NCI-H524 treated with DMSO at 0.1 percent for 48 hours (cell line): ENCODE results near the gene RIMOC1.

Experiments used
- DNase-seq: peaks from one replicate; lab custom pipeline; 2025; lab: John Stamatoyannopoulos, UW

RIMOC1 gene

DNA sequence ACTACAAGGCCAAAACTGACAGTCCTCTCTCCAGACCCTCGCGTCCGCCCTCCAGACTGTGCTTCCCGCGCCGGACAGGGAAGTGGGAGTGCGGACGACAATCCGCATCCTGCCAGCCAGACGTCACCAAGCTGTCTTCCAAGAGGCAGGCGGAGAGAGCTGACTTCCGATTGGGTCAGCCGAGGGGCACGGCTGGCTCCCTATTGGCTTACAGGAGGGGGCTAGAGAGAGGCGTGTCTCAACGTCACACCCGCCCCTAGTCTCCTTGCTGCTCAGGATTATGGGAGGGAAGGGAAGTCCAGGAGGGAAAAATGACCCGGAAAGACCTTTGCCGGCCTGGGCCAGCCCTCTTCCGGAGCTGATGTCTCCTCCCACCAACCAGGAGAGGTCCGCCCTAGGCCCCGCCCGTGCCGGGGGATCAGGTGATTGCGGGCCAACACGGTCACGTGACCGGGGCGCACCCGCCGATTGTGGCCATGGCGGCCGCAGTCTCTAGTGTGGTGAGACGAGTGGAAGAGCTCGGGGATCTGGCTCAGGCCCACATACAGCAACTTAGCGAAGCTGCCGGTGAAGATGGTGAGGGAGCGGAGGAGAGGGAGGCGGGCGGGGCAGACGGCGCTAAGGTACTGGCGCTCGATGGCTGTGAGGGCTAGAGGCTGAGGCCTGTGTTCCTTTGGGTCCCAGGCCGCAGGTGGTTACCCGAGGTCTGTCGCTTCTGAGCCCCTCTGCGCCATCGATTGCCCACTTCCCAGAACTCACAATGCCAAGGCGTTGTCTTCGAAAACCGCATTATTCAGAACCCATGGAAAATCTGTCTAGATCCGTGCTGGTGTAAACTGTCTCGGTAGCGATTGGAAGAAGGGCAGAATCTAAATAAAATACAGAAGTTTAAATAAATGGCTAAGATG lies at the start of gene RIMOC1:
TSS of gene RIMOC1 (plus strand) at position 453 of the 908 bp plus-strand sequence. CDS start at position 477, 24 bp downstream.
- DNase-seq: peak; percentile 97

DNA sequence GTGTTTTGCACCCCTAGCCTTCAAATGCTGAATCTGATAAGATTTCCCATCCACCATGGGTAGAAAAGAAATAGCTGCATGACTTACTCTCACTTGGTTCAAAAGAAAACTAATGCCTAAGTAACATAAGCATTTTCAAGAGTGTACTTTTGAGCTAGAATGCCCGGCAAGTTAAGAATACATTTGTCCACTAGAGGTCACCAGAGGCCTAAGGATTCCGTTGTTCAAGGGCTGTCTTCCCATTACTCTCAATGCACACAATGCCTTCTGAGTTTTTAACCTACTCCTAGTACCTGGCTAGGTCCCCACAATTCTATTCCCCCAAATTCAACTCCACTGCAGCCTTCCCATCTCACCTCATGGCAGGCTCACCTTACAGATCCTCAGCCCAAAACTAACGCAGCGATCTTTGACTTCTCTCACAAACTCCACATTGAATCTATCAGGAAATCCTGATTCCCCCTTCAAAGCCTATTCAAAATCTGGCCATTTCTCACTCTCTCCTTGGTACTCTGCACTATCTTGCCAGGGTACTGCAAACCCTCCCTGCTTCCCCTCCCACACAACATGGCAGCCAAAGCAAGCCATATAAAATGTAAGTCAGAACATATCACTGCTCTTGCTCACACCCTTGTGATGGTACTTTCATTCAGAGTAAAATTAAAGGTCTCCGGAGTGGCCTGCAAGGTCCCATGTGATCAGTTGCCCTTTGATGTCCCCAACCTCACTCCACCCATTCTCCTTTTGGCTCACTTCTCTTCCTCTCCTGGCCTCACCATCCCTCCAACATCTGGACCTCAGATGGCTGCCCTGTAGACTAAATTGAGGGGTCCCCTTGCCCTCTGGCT lies 47.3 kb upstream of the RIMOC1 start:
- peak; percentile 25 for DNase-seq

DNA sequence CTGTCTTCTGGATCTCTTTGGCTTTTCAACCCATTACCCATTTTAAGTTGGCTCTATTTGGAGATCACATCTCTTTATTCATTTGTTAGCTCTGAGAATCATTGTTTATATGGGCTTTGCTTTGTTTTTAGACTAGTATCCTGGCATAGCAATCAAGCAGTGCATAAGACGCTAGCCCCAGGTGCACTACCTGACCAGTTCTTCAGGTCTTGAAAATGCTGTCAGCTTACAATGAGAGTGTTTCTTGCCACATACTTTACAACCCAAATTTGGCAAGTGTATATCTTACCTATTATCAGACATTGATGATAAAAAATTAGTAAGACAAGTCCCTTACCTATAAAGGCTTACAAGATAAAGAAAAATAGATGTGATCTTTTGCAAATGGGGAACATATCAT lies 46.2 kb upstream of the RIMOC1 start:
- no peak for DNase-seq

- DNase-seq: no peak
Measured at GRCh38 chr5:41858890-41859289, 45.3 kb upstream of the RIMOC1 start.

DNA sequence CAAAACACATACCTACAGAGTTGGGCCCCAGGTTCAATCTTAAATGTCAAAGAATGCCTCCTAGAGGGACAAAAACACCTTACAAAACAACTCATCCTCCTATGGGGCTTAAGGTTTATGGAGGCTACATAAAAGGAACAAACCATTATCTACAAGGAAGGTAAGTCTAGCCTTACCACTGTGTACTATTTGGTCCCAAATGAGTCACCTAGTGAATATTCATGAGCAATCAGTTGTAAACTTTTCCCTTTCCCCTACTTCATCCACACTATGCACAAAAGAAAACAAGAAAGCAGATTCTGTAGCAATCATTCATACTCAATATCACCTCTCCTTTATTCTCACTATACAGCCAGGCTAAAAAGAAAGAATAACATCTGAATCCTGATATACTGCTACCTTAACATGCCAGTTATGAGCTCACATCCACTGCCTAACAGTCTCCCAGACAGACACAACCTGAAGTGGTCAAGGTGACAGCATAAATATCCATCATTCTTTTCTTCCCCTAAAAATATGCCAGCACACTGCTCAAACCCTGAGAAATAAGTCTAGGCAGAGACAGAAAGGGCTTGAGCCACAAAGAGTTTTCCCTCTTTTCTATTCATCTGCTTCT lies 40.2 kb upstream of the RIMOC1 start:
- DNase-seq: no peak

GRCh38 chr5:41869151-41869723 lies 34.9 kb upstream of the RIMOC1 start:
- DNase-seq: peak; percentile 16

DNA sequence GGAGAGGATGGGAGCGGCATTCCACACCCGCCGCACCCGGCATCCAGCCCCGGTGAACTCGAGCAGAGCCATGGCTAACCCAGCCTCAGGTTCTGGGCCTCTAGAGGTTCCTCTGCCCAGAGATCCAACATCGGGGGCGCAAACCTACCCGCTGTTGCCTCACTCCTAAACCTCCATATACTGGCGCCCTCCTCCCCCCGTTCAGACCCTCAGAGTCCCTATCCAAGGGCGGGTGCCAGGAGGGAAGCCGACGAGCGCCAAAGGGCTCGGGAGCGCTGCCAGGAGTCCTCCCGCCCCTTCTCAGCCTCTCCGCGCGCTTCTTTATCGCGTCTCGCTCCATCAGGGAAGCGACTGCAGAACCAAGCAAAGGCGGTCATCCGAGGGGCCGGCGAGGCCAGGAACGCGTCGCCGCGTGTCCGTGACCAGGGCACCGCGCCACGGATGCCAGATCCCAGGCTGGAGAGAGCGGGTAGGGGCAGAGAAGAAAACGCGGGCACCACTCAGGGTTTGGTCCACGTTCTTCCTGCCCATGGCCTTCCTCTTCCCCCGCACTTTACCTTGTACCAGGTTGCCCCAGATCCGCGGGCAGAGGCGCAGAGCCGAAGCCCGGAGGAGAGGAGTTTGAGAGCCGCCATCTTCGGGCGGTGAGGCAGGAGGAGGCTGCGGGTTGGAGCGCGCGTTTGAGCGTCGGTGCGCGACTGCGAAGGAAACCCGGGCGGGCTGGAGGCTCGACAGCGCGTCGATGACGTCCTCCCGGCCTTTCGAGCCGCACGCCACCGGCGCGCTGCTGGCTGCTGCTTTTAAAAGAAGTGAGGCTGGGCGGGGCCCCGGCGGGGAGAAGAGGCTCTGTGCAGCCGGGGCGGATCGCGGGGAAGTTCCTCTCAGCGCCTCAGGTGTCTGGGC lies 34.2 kb upstream of the RIMOC1 start, which contains the start of gene OXCT1:
TSS of gene OXCT1 (minus strand) at position 702 of the 903 bp plus-strand sequence. CDS start at position 635, 67 bp downstream.
- DNase-seq: peak; percentile 57

- no peak for DNase-seq
Measured at GRCh38 chr5:41870627-41871048, 33.5 kb upstream of the RIMOC1 start.

DNA sequence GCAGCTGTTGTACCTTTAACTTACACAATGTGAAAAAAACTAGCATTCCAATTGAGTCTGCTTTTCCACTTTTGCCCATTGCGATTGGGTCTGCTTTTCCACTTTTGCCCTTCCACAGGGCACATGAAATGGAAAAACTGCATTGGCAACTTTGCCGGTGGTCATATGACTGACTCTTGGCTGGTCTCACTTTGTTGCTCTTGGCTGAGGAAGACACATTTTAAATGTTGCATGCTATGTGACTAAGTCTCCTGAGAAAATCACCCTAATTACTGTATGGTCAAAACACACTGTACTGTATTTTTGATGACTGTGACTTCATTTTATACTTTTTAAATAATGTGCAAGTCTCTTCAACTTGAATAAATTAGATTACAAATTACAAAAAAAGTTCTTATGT lies 32.3 kb upstream of the RIMOC1 start:
- DNase-seq: no peak

DNA sequence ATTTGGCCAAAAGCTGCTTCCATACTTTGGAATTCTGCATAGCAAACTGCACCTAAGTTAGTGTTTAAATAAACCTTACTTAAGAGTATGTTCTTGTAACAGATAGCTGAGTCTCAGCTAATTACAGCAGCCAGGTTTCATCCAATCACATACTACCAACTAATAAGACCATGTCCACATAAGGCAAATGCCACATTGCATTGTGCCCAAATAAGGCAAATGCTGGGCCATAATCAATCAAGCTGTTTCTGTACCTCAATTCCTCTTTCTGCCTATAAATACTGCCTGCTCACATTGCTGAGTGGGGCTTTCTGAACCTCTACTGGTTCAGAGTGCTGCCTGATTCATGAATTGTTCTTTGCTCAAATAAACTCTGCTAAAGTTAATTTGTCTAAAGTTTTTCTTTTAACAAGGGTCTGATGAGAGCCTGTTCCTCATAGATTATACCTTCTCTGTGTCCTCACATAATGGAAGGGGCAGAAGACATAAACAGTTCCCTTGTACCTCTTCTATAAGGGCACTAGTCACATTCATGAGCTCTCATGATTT lies 29.6 kb upstream of the RIMOC1 start:
- no peak for DNase-seq

DNA sequence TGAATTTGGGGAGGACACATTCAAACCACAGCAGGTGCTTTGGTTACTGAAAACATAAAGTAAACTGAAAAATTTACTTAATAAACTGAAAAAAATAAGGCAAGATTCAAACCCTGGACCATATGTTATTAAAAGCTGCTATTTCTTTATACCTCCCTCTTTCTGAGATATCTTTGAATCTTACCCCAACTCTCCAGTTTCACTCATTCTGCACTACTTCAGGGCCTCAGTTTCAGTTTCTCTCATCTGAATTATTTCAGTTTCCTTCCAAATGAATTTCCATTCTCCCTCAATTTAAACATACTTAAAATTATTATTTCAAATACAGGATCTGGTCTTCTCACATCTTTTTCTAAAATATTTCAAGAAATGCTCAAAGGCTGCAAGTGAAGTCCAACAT lies 29.0 kb upstream of the RIMOC1 start:
- no peak for DNase-seq

DNA sequence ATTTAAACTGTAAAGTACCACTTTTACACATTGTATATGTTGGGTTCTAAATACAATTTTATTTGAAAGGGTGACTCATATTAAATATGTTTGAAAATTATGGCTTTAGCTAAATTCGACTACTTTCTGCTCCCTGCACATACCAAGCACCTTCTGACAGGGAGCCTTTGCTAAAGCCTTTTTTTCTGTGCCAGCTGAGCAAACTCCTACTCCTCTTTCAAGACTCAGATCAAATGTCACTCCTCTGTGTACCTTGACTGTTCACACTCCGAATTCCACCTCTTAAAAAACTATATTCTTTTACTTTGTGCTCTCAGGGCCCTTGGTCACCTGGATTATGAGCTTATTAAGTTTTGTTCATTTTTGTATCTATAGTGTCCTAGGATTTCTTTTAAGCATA lies 27.5 kb upstream of the RIMOC1 start:
- no peak for DNase-seq

DNA sequence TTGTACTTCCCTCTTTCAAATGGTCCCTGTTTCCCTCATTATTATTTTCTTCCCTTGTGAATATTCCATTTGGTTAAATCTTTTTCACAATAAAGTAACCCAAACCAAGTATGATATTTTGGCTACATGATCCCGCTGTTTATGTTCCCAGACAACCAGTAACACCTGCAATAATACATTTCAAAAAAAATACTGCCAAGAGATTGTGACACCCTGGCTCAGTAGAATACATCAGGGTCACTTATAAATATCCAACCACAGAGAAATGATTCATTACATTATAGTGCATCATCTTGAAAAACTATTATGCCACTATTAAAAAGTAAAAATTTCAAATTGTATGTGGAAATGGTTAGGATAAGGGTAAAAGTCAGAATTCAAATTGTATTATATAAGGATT lies 26.7 kb upstream of the RIMOC1 start:
- no peak for DNase-seq

DNA sequence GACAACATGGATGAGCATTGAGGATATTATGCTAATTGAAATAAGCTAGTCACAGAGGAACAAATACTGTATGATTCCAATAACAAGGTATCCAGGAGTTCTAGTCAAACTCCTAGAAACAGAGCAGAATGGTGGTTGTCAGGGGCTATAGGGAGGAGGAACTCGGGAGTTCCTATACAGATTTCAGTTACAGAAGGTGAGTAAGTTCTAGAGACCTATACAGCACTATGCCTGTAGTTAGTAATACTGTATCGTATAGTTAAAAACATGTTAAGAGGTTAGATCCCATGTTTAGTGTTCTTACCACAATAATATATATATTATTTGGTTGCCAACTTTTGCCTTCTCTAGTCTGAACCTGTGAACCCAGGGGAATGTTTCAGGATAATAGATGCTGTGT lies 26.0 kb upstream of the RIMOC1 start:
- no peak for DNase-seq

GRCh38 chr5:41878643-41879478 lies 25.3 kb upstream of the RIMOC1 start:
- DNase-seq: no peak

DNA sequence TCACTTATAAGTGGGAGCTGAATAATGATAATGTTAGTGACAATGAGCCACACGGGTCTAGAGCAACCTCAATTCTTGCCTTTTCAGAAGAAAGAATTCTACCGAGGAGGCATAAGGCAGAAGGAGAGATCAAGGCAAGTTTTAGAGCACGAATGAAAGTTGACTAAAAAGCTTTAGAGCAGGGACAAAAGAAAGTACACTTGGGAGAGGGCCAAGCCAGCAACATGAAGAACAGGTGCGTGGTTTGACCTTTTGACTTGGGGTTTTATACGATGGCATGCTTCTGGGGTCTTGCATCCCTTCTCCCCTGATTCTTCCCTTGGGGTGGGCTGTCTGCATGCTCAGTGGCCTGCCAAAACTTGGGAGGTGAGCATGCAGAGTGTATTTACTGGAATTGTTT lies 21.4 kb upstream of the RIMOC1 start:
- no peak for DNase-seq

- DNase-seq: no peak
Measured at GRCh38 chr5:41883243-41883642, 20.9 kb upstream of the RIMOC1 start.

DNA sequence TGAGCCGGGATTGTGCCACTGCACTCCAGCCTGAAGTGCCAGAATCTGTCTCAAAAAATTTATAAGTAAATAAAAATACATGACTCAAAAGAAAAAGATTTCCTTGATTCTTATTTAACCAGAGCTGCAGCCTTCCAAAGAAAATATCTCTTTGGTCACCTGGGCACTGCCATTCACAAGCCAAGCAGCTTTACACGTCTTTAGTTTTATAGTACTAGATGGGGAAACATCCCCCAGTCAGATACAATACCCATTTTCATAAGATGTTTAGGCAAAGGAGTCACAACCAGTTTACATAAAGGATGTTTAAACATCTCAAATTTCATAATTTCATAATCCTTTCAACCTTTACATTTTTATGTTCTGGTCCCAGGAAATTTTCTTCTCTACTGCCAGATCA lies 20.2 kb upstream of the RIMOC1 start:
- no peak for DNase-seq

DNA sequence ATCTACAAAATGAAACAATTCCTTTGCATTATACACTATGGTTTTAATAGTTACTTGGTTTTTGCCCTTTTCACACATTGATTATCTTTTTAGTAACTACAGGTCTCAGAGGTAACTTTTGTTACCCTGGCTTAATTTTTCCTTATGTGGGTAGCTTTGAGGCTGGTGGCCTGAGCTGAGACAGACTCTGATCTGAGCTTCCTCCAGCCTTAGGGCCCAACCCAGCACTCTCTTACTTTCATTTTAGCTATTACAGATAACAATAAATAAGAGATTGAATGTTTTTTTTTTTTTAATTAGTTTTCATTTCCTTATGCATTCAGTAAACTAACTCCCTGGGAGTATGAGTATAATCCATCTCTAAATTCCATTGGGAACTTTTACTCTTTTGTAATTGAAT lies 18.9 kb upstream of the RIMOC1 start:
- DNase-seq: no peak
